ENCODE data around the gene CTSZ. TPM values are rescaled to one million over a fixed set of nuclear protein-coding genes. Genes with fewer than 3 reads are reported as not detected.

Gene CTSZ
- total and polyA plus RNA-seq, 2 experiments from 2014 or later: 0.58 to 41.4 TPM

- H2AFZ ChIP-seq: no peak overlapping the region
- ATAC-seq (no peak), DNase-seq (ENCODE audit: low spot score) (no peak)
- H3K27me3 ChIP-seq (ENCODE audit: insufficient read depth): 0 out of 2 replicates have a peak, but pooled peaks cover 4% of the 10 kb centered on the region
- Mint-ChIP-seq H3K36me3 (ENCODE audit: low read depth) (peaks cover 73% of the 10 kb centered on the region), H3K27me3 (ENCODE audit: insufficient read depth, low read depth, poor library complexity) (peaks cover 32% of the 10 kb centered on the region), H3K27ac (no peak overlapping the region), H3K4me3 (no peak overlapping the region), H3K9me3 (no peaks in the 10 kb centered on the region), H3K4me1 (peaks cover 39% of the 10 kb centered on the region)
- H3K79me2 ChIP-seq (replicated peaks; ENCODE audit: insufficient read depth): peaks cover 50% of the 10 kb centered on the region
- peaks cover 43% of the 10 kb centered on the region for H4K20me1 ChIP-seq (replicated peaks; ENCODE audit: insufficient read depth)
- H3K4me1 ChIP-seq (ENCODE audit: insufficient read depth): peaks cover 26% of the 10 kb centered on the region
- TF ChIP-seq CREB1 (CRISPR knock-in tag; IDR thresholded peaks at IDR 0.05; ENCODE audit: low read depth): no peak
- no peak for TF ChIP-seq JUNB (IDR thresholded peaks at IDR 0.05; ENCODE audit: unreplicated experiment)
- no peak for TF ChIP-seq STAT1 (IDR thresholded peaks at IDR 0.05; ENCODE audit: unreplicated experiment)
- H3K4me3 ChIP-seq: no peak overlapping the region
- H3K4me2 ChIP-seq: no peak overlapping the region
- no peaks in the 10 kb centered on the region for H3K9me2 ChIP-seq (ENCODE audit: insufficient read depth)
- no peak overlapping the region for H3K27ac ChIP-seq (ENCODE audit: low read depth)
- peaks cover 34% of the 10 kb centered on the region for H3K36me3 ChIP-seq (ENCODE audit: insufficient read depth)
- H3F3A ChIP-seq (replicated peaks; ENCODE audit: low read depth): 0 out of 2 replicates have a peak, but pooled peaks cover 2% of the 10 kb centered on the region
Measured at GRCh38 chr20:59027741-59028320, 20.8 kb upstream of the CTSZ start.

- H3K36me3 Mint-ChIP-seq (ENCODE audit: low read depth): peaks cover 80% of the 10 kb centered on the region
- Histone ChIP-seq H3K27me3 (ENCODE audit: insufficient read depth) (0 out of 2 replicates have a peak, but pooled peaks cover 4% of the 10 kb centered on the region), H4K20me1 (replicated peaks; ENCODE audit: insufficient read depth) (peaks cover 43% of the 10 kb centered on the region), H3K79me2 (replicated peaks; ENCODE audit: insufficient read depth) (peaks cover 50% of the 10 kb centered on the region), H3K9me2 (ENCODE audit: insufficient read depth) (no peaks in the 10 kb centered on the region), H3K4me3 (no peak overlapping the region), H3K4me2 (no peak overlapping the region), H3F3A (replicated peaks; ENCODE audit: low read depth) (0 out of 2 replicates have a peak, but pooled peaks cover 2% of the 10 kb centered on the region), H3K4me1 (ENCODE audit: insufficient read depth) (peaks cover 26% of the 10 kb centered on the region), H2AFZ (no peak overlapping the region), H3K36me3 (ENCODE audit: insufficient read depth) (peaks cover 34% of the 10 kb centered on the region), H3K27ac (ENCODE audit: low read depth) (no peak overlapping the region)
- no peak overlapping the region for H3K4me3 Mint-ChIP-seq
- no peak overlapping the region for H3K27ac Mint-ChIP-seq
- no peaks in the 10 kb centered on the region for H3K9me3 Mint-ChIP-seq
- H3K27me3 Mint-ChIP-seq (ENCODE audit: insufficient read depth, low read depth, poor library complexity): peaks cover 33% of the 10 kb centered on the region
- DNase-seq (ENCODE audit: low spot score): no peak
- no peak for ATAC-seq
- H3K4me1 Mint-ChIP-seq: peaks cover 36% of the 10 kb centered on the region
- TF ChIP-seq, protein P1, sequence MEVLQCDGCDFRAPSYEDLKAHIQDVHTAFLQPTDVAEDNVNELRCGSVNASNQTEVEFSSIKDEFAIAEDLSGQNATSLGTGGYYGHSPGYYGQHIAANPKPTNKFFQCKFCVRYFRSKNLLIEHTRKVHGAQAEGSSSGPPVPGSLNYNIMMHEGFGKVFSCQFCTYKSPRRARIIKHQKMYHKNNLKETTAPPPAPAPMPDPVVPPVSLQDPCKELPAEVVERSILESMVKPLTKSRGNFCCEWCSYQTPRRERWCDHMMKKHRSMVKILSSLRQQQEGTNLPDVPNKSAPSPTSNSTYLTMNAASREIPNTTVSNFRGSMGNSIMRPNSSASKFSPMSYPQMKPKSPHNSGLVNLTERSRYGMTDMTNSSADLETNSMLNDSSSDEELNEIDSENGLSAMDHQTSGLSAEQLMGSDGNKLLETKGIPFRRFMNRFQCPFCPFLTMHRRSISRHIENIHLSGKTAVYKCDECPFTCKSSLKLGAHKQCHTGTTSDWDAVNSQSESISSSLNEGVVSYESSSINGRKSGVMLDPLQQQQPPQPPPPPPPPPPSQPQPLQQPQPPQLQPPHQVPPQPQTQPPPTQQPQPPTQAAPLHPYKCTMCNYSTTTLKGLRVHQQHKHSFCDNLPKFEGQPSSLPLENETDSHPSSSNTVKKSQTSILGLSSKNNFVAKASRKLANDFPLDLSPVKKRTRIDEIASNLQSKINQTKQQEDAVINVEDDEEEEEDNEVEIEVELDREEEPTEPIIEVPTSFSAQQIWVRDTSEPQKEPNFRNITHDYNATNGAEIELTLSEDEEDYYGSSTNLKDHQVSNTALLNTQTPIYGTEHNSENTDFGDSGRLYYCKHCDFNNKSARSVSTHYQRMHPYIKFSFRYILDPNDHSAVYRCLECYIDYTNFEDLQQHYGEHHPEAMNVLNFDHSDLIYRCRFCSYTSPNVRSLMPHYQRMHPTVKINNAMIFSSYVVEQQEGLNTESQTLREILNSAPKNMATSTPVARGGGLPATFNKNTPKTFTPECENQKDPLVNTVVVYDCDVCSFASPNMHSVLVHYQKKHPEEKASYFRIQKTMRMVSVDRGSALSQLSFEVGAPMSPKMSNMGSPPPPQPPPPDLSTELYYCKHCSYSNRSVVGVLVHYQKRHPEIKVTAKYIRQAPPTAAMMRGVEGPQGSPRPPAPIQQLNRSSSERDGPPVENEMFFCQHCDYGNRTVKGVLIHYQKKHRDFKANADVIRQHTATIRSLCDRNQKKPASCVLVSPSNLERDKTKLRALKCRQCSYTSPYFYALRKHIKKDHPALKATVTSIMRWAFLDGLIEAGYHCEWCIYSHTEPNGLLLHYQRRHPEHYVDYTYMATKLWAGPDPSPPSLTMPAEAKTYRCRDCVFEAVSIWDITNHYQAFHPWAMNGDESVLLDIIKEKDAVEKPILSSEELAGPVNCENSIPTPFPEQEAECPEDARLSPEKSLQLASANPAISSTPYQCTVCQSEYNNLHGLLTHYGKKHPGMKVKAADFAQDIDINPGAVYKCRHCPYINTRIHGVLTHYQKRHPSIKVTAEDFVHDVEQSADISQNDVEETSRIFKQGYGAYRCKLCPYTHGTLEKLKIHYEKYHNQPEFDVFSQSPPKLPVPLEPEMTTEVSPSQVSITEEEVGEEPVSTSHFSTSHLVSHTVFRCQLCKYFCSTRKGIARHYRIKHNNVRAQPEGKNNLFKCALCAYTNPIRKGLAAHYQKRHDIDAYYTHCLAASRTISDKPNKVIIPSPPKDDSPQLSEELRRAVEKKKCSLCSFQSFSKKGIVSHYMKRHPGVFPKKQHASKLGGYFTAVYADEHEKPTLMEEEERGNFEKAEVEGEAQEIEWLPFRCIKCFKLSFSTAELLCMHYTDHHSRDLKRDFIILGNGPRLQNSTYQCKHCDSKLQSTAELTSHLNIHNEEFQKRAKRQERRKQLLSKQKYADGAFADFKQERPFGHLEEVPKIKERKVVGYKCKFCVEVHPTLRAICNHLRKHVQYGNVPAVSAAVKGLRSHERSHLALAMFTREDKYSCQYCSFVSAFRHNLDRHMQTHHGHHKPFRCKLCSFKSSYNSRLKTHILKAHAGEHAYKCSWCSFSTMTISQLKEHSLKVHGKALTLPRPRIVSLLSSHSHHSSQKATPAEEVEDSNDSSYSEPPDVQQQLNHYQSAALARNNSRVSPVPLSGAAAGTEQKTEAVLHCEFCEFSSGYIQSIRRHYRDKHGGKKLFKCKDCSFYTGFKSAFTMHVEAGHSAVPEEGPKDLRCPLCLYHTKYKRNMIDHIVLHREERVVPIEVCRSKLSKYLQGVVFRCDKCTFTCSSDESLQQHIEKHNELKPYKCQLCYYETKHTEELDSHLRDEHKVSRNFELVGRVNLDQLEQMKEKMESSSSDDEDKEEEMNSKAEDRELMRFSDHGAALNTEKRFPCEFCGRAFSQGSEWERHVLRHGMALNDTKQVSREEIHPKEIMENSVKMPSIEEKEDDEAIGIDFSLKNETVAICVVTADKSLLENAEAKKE (CRISPR knock-in tag; IDR thresholded peaks at IDR 0.05): no peak
- no peak for TF ChIP-seq POLR2AphosphoS5 (IDR thresholded peaks at IDR 0.05; ENCODE audit: low read depth)
- TF ChIP-seq, protein P2, sequence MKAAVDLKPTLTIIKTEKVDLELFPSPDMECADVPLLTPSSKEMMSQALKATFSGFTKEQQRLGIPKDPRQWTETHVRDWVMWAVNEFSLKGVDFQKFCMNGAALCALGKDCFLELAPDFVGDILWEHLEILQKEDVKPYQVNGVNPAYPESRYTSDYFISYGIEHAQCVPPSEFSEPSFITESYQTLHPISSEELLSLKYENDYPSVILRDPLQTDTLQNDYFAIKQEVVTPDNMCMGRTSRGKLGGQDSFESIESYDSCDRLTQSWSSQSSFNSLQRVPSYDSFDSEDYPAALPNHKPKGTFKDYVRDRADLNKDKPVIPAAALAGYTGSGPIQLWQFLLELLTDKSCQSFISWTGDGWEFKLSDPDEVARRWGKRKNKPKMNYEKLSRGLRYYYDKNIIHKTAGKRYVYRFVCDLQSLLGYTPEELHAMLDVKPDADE (IDR thresholded peaks at IDR 0.05): no peak
- TF ChIP-seq JUNB (IDR thresholded peaks at IDR 0.05; ENCODE audit: unreplicated experiment): no peak
- no peak for TF ChIP-seq ZNF331 (CRISPR knock-in tag; IDR thresholded peaks at IDR 0.05; ENCODE audit: low read depth)
- TF ChIP-seq, protein P3, sequence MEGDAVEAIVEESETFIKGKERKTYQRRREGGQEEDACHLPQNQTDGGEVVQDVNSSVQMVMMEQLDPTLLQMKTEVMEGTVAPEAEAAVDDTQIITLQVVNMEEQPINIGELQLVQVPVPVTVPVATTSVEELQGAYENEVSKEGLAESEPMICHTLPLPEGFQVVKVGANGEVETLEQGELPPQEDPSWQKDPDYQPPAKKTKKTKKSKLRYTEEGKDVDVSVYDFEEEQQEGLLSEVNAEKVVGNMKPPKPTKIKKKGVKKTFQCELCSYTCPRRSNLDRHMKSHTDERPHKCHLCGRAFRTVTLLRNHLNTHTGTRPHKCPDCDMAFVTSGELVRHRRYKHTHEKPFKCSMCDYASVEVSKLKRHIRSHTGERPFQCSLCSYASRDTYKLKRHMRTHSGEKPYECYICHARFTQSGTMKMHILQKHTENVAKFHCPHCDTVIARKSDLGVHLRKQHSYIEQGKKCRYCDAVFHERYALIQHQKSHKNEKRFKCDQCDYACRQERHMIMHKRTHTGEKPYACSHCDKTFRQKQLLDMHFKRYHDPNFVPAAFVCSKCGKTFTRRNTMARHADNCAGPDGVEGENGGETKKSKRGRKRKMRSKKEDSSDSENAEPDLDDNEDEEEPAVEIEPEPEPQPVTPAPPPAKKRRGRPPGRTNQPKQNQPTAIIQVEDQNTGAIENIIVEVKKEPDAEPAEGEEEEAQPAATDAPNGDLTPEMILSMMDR (conservative IDR thresholded peaks at IDR 0.05; ENCODE audit: low read depth in 2 of 2): no peak
- no peak for TF ChIP-seq EZH2phosphoT487 (IDR thresholded peaks at IDR 0.05; ENCODE audit: unreplicated experiment)
Measured at GRCh38 chr20:59026904-59027740, 20.1 kb upstream of the CTSZ start.
